ENCODE data around the gene HTATSF1. TPM values are rescaled to one million over a fixed set of nuclear protein-coding genes. Genes with fewer than 3 reads are reported as not detected.

Gene HTATSF1
- total and polyA plus RNA-seq, 10 of the 15 experiments (the other 5 are each of a cell fraction or from before 2014, with no cell fraction given), result 1.9 to 59.8 (median 28.3) TPM

GRCh38 chrX:136452614-136453013 is 44.8 kb upstream of the HTATSF1 start:
- in situ Hi-C loops (cut with MboI), result no loop called here

More at GRCh38 chrX:136452614-136453013, 44.8 kb upstream of the HTATSF1 start:
- BruUV-seq (replicated peaks), result no TSS peak
- FAIRE-seq (no peak), DNase-seq (ENCODE audit: low read depth, low spot score) (no peak), ATAC-seq (no peak)
- Histone ChIP-seq H3K27ac (ENCODE audit: control insufficient read depth, insufficient read depth) (no peak overlapping the region), H2AFZ (ENCODE audit: control insufficient read depth, low read depth, low read length) (no peak overlapping the region), H3K4me3 (no peak overlapping the region), H3K4me2 (ENCODE audit: control insufficient read depth, insufficient read depth) (no peak overlapping the region), H4K20me1 (ENCODE audit: control insufficient read depth, insufficient read depth) (no peaks in the 10 kb centered on the region), H3K36me3 (ENCODE audit: control insufficient read depth in 2 of 2, insufficient read depth in 2 of 2, low read length in 1 of 2) (no peaks in the 10 kb centered on the region), H3K9ac (ENCODE audit: control insufficient read depth, insufficient read depth, low read length) (no peak overlapping the region), H3K9me3 (replicated peaks; ENCODE audit: control insufficient read depth, insufficient read depth, low read length) (no peaks in the 10 kb centered on the region), H3K79me2 (ENCODE audit: control insufficient read depth, insufficient read depth, low read length) (no peaks in the 10 kb centered on the region), H3K27me3 (replicated peaks in 1 of 2; ENCODE audit: control insufficient read depth in 2 of 2, insufficient read depth in 2 of 2, low read length in 1 of 2) (no peaks in the 10 kb centered on the region; a peak in 1 of 4 replicates), H3K4me1 (ENCODE audit: control insufficient read depth, insufficient read depth, low read length) (no peaks in the 10 kb centered on the region)
- intact Hi-C loops (cut with micrococcal nuclease; ENCODE audit: unreplicated experiment), result no loop called here
- ChIA-PET CTCF (no interaction called here), POLR2A (no interaction called here), SMC1A (ENCODE audit: uncharacterized antibody, unreplicated experiment) (no interaction called here), RAD21 (ENCODE audit: unreplicated experiment) (no interaction called here)
- 58% methylated on average over 3 of the region's 5 CpGs for WGBS (ENCODE audit: insufficient coverage, insufficient replicate concordance, low lambda C conversion rate, missing lambda C conversion rate)
- TF ChIP-seq RBBP5 (conservative IDR thresholded peaks at IDR 0.05), result no peak
- TF ChIP-seq ZBTB11 (CRISPR knock-in tag; IDR thresholded peaks at IDR 0.05), result no peak
- TF ChIP-seq RUNX3 (IDR thresholded peaks at IDR 0.05; ENCODE audit: low read length), result no peak
- no peak for TF ChIP-seq BRCA1 (IDR thresholded peaks at IDR 0.05; ENCODE audit: low read depth, low read length)
- no peak for TF ChIP-seq POU2F2 (IDR thresholded peaks at IDR 0.05; ENCODE audit: borderline replicate concordance, low read depth, low read length)
- no peak for TF ChIP-seq BMI1 (IDR thresholded peaks at IDR 0.05; ENCODE audit: borderline replicate concordance)
- no peak for TF ChIP-seq SUPT20H (IDR thresholded peaks at IDR 0.05; ENCODE audit: borderline replicate concordance, control insufficient read depth, low read depth, low read length)
- no peak for TF ChIP-seq SMAD1 (IDR thresholded peaks at IDR 0.05; ENCODE audit: low read depth, partially characterized antibody)
- TF ChIP-seq PBX3 (IDR thresholded peaks at IDR 0.05; ENCODE audit: insufficient replicate concordance, low read depth, low read length), result no peak
- TF ChIP-seq NRF1 (conservative IDR thresholded peaks at IDR 0.05; ENCODE audit: low read depth, low read length), result no peak
- no peak for TF ChIP-seq ZZZ3 (IDR thresholded peaks at IDR 0.05; ENCODE audit: control insufficient read depth, insufficient read length, low read depth)
- no peak for TF ChIP-seq IRF3 (IDR thresholded peaks at IDR 0.05)
- no peak for TF ChIP-seq SREBF2 (IDR thresholded peaks at IDR 0.05; ENCODE audit: low read length)
- no peak for TF ChIP-seq RAD21 (IDR thresholded peaks at IDR 0.05; ENCODE audit: insufficient read depth, low read depth, low read length)
- TF ChIP-seq NFXL1 (IDR thresholded peaks at IDR 0.05; ENCODE audit: borderline replicate concordance), result no peak
- no peak for TF ChIP-seq POLR2A (IDR thresholded peaks at IDR 0.05; ENCODE audit: low read depth, low read length)
- TF ChIP-seq ZBED1 (IDR thresholded peaks at IDR 0.05; ENCODE audit: borderline replicate concordance), result no peak
- no peak for TF ChIP-seq FOXK2 (IDR thresholded peaks at IDR 0.05)

Data from GM12878 (cell line).